ENCODE measurements around the gene ZMIZ1. TPM values are rescaled to one million over a fixed set of nuclear protein-coding genes. Genes with fewer than 3 reads are reported as not detected.

Gene ZMIZ1
- total RNA-seq, 2 experiments from 2014 or later: 14.6 to 15.5 TPM

DNA sequence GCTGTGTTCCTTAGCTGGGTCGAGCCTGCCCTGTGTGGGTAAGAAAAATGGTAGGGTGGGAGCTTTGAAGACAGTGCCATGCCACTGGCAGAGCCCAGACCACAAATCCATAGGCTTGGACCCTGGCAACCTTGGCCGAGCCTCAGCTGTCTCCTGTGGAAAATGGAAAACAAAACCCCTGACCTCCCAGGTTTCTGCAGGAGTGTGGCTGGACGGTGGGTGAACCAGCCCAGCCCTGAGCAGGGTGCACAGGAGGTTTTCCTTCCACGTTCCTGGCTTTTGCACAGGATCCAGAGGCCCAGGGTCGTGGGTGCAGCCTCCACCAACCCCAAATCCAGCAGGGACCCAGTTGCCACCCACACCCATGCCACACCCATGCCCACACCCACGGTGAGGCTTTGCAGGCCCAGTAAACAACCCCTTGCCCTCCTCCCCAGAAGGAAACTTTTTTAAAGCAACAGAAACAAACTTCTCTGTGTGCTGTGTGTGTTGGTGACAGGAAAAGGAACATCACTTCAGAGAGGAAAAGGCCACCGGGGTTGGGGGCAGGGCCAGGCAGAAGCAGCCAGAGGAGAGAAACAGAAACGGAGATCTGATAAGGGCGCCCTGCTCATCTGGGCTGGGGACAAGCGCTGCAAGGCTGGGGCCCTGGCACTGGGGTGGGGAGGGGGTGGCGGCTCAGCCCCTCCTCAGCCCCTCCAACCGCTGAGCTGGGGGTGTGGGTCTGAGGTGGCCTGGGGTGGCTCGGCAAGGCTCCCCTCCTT is 20.7 kb upstream of the ZMIZ1 start:
- no peaks in the 10 kb centered on the region for H3K9me3 Mint-ChIP-seq
- ChIA-PET CTCF (no interaction called here), POLR2A (interaction anchor here (0.7 to 2.7 kb wide), 5 partner anchors 19 to 87 kb away, joined by 3 to 27 read pairs (median 3); partner anchors contain the start of gene ZMIZ1)
- DNase-seq (peak; percentile 34 to 86 (median 69)), ATAC-seq (ENCODE audit: poor library complexity) (peak; percentile 74)
- Histone ChIP-seq H3K27me3 (ENCODE audit: control insufficient read depth in 1 of 2, insufficient read depth in 2 of 2, low read length in 2 of 2) (no peaks in the 10 kb centered on the region), H3K36me3 (ENCODE audit: insufficient read depth, low read length) (no peaks in the 10 kb centered on the region), H3K4me1 (ENCODE audit: insufficient read depth, low read length) (peaks cover 90% of the 10 kb centered on the region), H3K9me3 (ENCODE audit: control insufficient read depth in 1 of 2, insufficient read depth in 1 of 2, low read length in 2 of 2) (no peaks in the 10 kb centered on the region), H3K27ac (ENCODE audit: low read depth in 1 of 2, low read length in 2 of 2) (peak overlapping the region; percentile 81 to 93), H3K4me3 (ENCODE audit: low read length) (peak overlapping the region; percentile 61)
- H3K4me3 Mint-ChIP-seq: peak overlapping the region; percentile 66
- TF ChIP-seq CTCF (IDR thresholded peaks at IDR 0.05): no peak
- no peaks in the 10 kb centered on the region for H3K27me3 Mint-ChIP-seq
- H3K27ac Mint-ChIP-seq: peak overlapping the region; percentile 86
- intact Hi-C loops (cut with DNase I, micrococcal nuclease): loop anchor here in 1 of 2 experiments (1.0 kb wide), 1 partner anchor 18 kb away; no protein-coding TSS in a partner anchor
- H3K36me3 Mint-ChIP-seq (ENCODE audit: low read depth): no peaks in the 10 kb centered on the region
- peaks cover 89% of the 10 kb centered on the region for H3K4me1 Mint-ChIP-seq (ENCODE audit: low read depth)

DNA sequence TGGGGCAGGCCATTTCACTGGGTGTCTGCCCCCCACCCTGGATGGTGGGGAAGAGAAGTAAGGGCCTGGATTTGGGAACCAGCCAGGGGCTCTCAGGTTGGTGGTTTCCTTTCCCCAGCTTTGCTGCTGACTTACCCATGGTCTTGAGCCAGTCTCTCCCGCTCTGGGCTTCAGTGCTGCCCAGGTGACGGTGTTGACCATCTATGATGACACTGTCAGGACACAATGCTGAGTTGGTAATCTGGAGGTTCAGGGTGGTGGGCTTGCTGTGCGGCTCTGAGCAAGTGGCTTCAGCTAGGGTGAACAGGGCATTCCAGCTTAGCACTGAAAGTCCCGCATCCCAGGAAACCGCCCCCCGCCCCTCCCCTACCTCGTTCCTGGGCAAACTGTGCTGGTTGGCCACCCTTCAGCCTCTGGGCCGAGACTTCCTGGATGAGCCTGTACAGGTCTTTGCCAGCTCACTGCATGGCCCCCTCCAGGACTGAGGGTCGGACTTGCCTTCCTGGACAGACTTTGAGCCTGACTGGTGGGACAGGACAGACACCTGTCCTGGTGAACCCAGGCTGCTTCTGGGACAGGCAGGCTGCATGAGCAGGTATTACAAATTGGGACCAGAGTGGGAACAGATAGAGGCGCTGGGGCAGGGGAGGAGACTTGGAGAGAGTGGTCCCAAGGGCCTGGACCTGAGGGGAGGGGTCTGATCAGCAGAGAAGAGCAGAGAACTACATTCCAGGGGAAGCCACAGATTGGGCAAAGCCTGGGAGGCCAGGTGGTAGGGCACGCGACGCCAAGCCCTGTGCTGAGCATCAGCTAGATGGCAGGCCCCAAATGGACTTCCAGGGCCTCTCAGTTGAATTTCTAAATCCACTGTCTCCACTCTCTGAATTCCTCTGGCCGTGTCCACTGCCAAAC is 19.9 kb upstream of the ZMIZ1 start:
- DNase-seq (peak in 1 of 14 experiments; percentile 14), ATAC-seq (ENCODE audit: poor library complexity) (no peak)
- Histone ChIP-seq H3K27me3 (ENCODE audit: control insufficient read depth in 1 of 2, insufficient read depth in 2 of 2, low read length in 2 of 2) (no peaks in the 10 kb centered on the region), H3K4me1 (ENCODE audit: insufficient read depth, low read length) (peaks cover 89% of the 10 kb centered on the region), H3K4me3 (ENCODE audit: low read length) (peak overlapping the region; percentile 61), H3K9me3 (ENCODE audit: control insufficient read depth in 1 of 2, insufficient read depth in 1 of 2, low read length in 2 of 2) (no peaks in the 10 kb centered on the region), H3K27ac (ENCODE audit: low read depth in 1 of 2, low read length in 2 of 2) (peak overlapping the region; percentile 81 to 93), H3K36me3 (ENCODE audit: insufficient read depth, low read length) (no peaks in the 10 kb centered on the region)
- Mint-ChIP-seq H3K36me3 (ENCODE audit: low read depth) (no peaks in the 10 kb centered on the region), H3K9me3 (no peaks in the 10 kb centered on the region), H3K4me1 (ENCODE audit: low read depth) (peaks cover 81% of the 10 kb centered on the region), H3K27ac (peak overlapping the region; percentile 86), H3K27me3 (no peaks in the 10 kb centered on the region), H3K4me3 (peak overlapping the region; percentile 17)
- POLR2A ChIA-PET: interaction anchor here (0.8 to 2.7 kb wide), 2 partner anchors 19 to 75 kb away, joined by 4 to 27 read pairs; partner anchors contain the start of gene ZMIZ1
- intact Hi-C loops (cut with DNase I, micrococcal nuclease): loop anchor here in 1 of 2 experiments (1.0 kb wide), 1 partner anchor 17 kb away; no protein-coding TSS in a partner anchor
- TF ChIP-seq CTCF (IDR thresholded peaks at IDR 0.05): no peak
- CTCF ChIA-PET: no interaction called here

Data from CD4-positive, alpha-beta T cell (primary cell).